Endothelial cell of umbilical vein (primary cell): ENCODE data around the gene CAPG. TPM values are rescaled to one million over a fixed set of nuclear protein-coding genes. Genes with fewer than 3 reads are reported as not detected.
A peak's percentile ranks its signal among the peaks of the same experiment; 100 is the strongest.

Source experiments
- Bru-seq: library from RNA; stranded (reverse); fragments of 400-500 nt; gene quantifications from one replicate; lab custom pipeline; 2021; lab: Mats Ljungman, UMichigan
- BruChase-seq, 2 experiments: library from RNA; stranded (reverse); fragments of 400-500 nt; gene quantifications; one replicate each; lab custom pipeline; 2021; lab: Mats Ljungman, UMichigan
- BruUV-seq: library from RNA; stranded (reverse); fragments of 400-500 nt; replicated peaks from 2 replicates; lab custom pipeline; 2021; lab: Mats Ljungman, UMichigan
- CTCF ChIA-PET: fragments of 300-600, 350-600 bp; sonication (Branson Sonifier 250); formaldehyde crosslinking; loops from one replicate; lab custom pipeline; 2021; ENCODE audit warnings: antibody characterized with exemption, inconsistent platforms; lab: Charles Lee
- POLR2A ChIA-PET: fragments of 300-600, 350-600 bp; sonication (Branson Sonifier 250); formaldehyde crosslinking; loops from one replicate; lab custom pipeline; 2021; ENCODE audit warnings: antibody characterized with exemption, inconsistent platforms; lab: Charles Lee
- DNase-seq: peaks from one replicate; pipeline ENCODE4 v3.0.0-alpha.2; 2011; ENCODE audit warnings: low read depth, low spot score
- FAIRE-seq: peaks from 2 replicates; lab custom pipeline; 2011; peaks lifted over from hg19 to GRCh38; lab: Jason Lieb, UNC
- H2AFZ ChIP-seq: 2 replicates; pipeline ENCODE4 v1.6.0; 2012; ENCODE audit warnings: low read depth, low read length, control low read depth, inconsistent platforms
- H3K27ac ChIP-seq: 2 replicates; pipeline ENCODE4 v1.5.1; 2011; ENCODE audit warnings: low read depth, mild to moderate bottlenecking, control low read depth, low read length, moderate library complexity; ENCODE audit not compliant: insufficient read depth
- H3K27me3 ChIP-seq, 2 experiments: 2 replicates each; pipeline versions ENCODE4 v1.6.0 to v1.6.1; 2011; ENCODE audit warnings: low read length in 2 of 2, mixed read lengths in 1 of 2; ENCODE audit not compliant: control insufficient read depth in 2 of 2, insufficient read depth in 2 of 2
- H3K36me3 ChIP-seq, 2 experiments: 2 replicates in 1 of 2; 3 replicates in 1 of 2; pipeline ENCODE4 v1.5.1; 2011; ENCODE audit warnings: low read length in 2 of 2, mild to moderate bottlenecking in 1 of 2, moderate library complexity in 1 of 2; ENCODE audit not compliant: control insufficient read depth in 2 of 2, insufficient read depth in 2 of 2; ENCODE audit errors: extremely low read depth in 1 of 2
- H3K4me1 ChIP-seq: 3 replicates; pipeline ENCODE4 v1.5.1; 2011; ENCODE audit warnings: mild to moderate bottlenecking, low read length; ENCODE audit not compliant: control insufficient read depth, insufficient read depth; ENCODE audit errors: extremely low read depth
- H3K4me2 ChIP-seq: 2 replicates; pipeline ENCODE4 v1.6.1; 2011; ENCODE audit warnings: low read length, control low read depth, mixed read lengths; ENCODE audit not compliant: insufficient read depth
- H3K4me3 ChIP-seq, 3 experiments: fragments of 200-600 bp in 1 of 3; sonication (generic), shearing (Covaris generic) in 1 of 3; replicated peaks in 1 of 3; 2 replicates each; pipeline ENCODE4 v1.5.1; 2011 to 2016; ENCODE audit warnings: control low read depth in 3 of 3, low read length in 3 of 3, mild to moderate bottlenecking in 2 of 3, inconsistent platforms in 1 of 3, low read depth in 1 of 3, moderate library complexity in 1 of 3; ENCODE audit not compliant: insufficient read depth in 1 of 3
- H3K79me2 ChIP-seq: 2 replicates; pipeline ENCODE4 v1.6.0; 2012; ENCODE audit warnings: low read length, inconsistent platforms; ENCODE audit not compliant: control insufficient read depth, insufficient read depth
- H3K9ac ChIP-seq: replicated peaks from 2 replicates; pipeline ENCODE3; 2011; ENCODE audit warnings: low read length, control low read depth; ENCODE audit not compliant: insufficient read depth; ENCODE audit errors: extremely low read depth
- H3K9me1 ChIP-seq: replicated peaks from 3 replicates; pipeline ENCODE4 v1.6.0; 2011; ENCODE audit warnings: mild to moderate bottlenecking, low read length; ENCODE audit not compliant: control insufficient read depth, insufficient read depth; ENCODE audit errors: extremely low read depth
- H3K9me3 ChIP-seq: replicated peaks from 2 replicates; pipeline ENCODE4 v1.5.1; 2012; ENCODE audit warnings: low read length, inconsistent platforms; ENCODE audit not compliant: control insufficient read depth, insufficient read depth
- H4K20me1 ChIP-seq: replicated peaks from 2 replicates; pipeline ENCODE3; 2011; ENCODE audit warnings: mild to moderate bottlenecking, low read length; ENCODE audit not compliant: control insufficient read depth, insufficient read depth; ENCODE audit errors: extremely low read depth
- EZH2 ChIP-seq: IDR thresholded peaks from 2 replicates; pipeline ENCODE4 v1.6.1; 2012; ENCODE audit warnings: borderline replicate concordance, low read depth, mild to moderate bottlenecking, moderate library complexity, low read length, inconsistent platforms; ENCODE audit not compliant: severe bottlenecking
- FOS ChIP-seq: IDR thresholded peaks from 2 replicates; pipeline ENCODE4 v1.6.1; 2011; ENCODE audit warnings: mild to moderate bottlenecking, low read length, moderate library complexity, borderline replicate concordance; ENCODE audit not compliant: insufficient read depth
- GATA2 ChIP-seq: IDR thresholded peaks from 2 replicates; pipeline ENCODE4 v1.7.0; 2011; ENCODE audit warnings: low read depth, mild to moderate bottlenecking, moderate library complexity, mixed read lengths, low read length; ENCODE audit not compliant: insufficient read length, insufficient read depth
- JUN ChIP-seq: IDR thresholded peaks from 2 replicates; pipeline ENCODE4 v1.6.1; 2011; ENCODE audit warnings: borderline replicate concordance, low read depth; ENCODE audit not compliant: insufficient read length, insufficient read depth
- MYC ChIP-seq: IDR thresholded peaks from one replicate; pipeline ENCODE4 v1.6.1; 2011; ENCODE audit warnings: mild to moderate bottlenecking, low read depth, low read length
- POLR2A ChIP-seq: IDR thresholded peaks from 2 replicates; pipeline ENCODE4 v1.6.1; 2012; ENCODE audit warnings: low read depth, mild to moderate bottlenecking, control low read depth, low read length
- POLR2AphosphoS5 ChIP-seq: IDR thresholded peaks from 2 replicates; pipeline ENCODE4 v1.6.1; 2012; ENCODE audit warnings: low read depth, mild to moderate bottlenecking, control low read depth, low read length, moderate library complexity; ENCODE audit not compliant: insufficient read depth
- dilution Hi-C: fragments of 300-500 bp; cut with MboI; formaldehyde crosslinking; loops from one replicate; pipeline ENCODE4 v1.15.0; 2019; ENCODE audit warnings: low sequenced_read_pairs; ENCODE audit not compliant: extremely low pct_ligation_motif_present
- intact Hi-C: fragments of 100-400 bp; cut with micrococcal nuclease; formaldehyde crosslinking; loops from one replicate; pipeline ENCODE4 v1.10.0; 2022
- long read RNA-seq: library from polyadenylated mRNA; stranded (forward); transcript quantifications from one replicate; pipeline ENCODE4 v2.0.0, GENCODE V29; 2021
- polyA minus RNA-seq, 3 experiments: library from RNA; depleted of rRNA, polyadenylated mRNA; stranded (reverse); fragments of >200 nt; gene quantifications; 1 replicate in 1 of 3; 2 replicates in 2 of 3; pipeline ENCODE4 v1.2.3, GENCODE V29; 2011
- polyA plus RNA-seq, 4 experiments: library from polyadenylated mRNA; depleted of rRNA in 3 of 4; stranded (reverse) in 3 of 4; unstranded in 1 of 4; fragments of >200 nt; gene quantifications; 2 replicates each; pipeline versions ENCODE4 v1.2.1 to v1.2.3, GENCODE V29; 2011 to 2012; ENCODE audit warnings: missing spikeins in 1 of 4
- total RNA-seq: library from RNA; stranded (reverse); gene quantifications from 2 replicates; pipeline ENCODE4 v1.2.3, GENCODE V29; 2021
- TF ChIP-seq, protein P1 (sequence below): IDR thresholded peaks from 2 replicates; pipeline ENCODE4 v1.6.1; 2011; ENCODE audit not compliant: insufficient read depth, insufficient read length
- TF ChIP-seq, protein P2 (sequence below), 2 donors: IDR thresholded peaks; 1 replicate in 1 of 2; 2 replicates in 1 of 2; pipeline ENCODE4 v1.5.1; 2011; ENCODE audit warnings: low read length in 2 of 2, mild to moderate bottlenecking in 2 of 2, moderate library complexity in 2 of 2, control low read depth in 1 of 2, inconsistent platforms in 1 of 2, low read depth in 1 of 2; ENCODE audit not compliant: insufficient read depth in 1 of 2; ENCODE audit errors: extremely low read depth in 1 of 2

CAPG gene, protein sequence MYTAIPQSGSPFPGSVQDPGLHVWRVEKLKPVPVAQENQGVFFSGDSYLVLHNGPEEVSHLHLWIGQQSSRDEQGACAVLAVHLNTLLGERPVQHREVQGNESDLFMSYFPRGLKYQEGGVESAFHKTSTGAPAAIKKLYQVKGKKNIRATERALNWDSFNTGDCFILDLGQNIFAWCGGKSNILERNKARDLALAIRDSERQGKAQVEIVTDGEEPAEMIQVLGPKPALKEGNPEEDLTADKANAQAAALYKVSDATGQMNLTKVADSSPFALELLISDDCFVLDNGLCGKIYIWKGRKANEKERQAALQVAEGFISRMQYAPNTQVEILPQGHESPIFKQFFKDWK
- total RNA-seq (103 and 115 TPM in 2 replicates), polyA plus RNA-seq (104 and 107 TPM in 2 replicates), polyA minus RNA-seq (40.0 and 59.8 TPM in 2 replicates), Bru-seq, nascent RNA (percentile 49 among the genes with signal in this experiment), BruChase-seq, experiment 1, labeled RNA remaining after a 6-hour chase (percentile 47 among the genes with signal in this experiment), BruChase-seq, experiment 2, labeled RNA remaining after a 2-hour chase (percentile 38 among the genes with signal in this experiment)
- 93.8 and 122 TPM in 2 replicates for polyA plus RNA-seq (2011; cell fraction: cytosol; rRNA removed)
- polyA plus RNA-seq (2011; cell fraction: nucleus; rRNA removed), result 56.5 and 66.5 TPM in 2 replicates
- 175 and 239 TPM in 2 replicates for polyA plus RNA-seq (2012)
- 82.9 TPM for polyA minus RNA-seq (2011; cell fraction: cytosol; rRNA and poly(A)+ RNA removed)
- polyA minus RNA-seq (2011; cell fraction: nucleus; rRNA and poly(A)+ RNA removed), result 11.3 and 15.3 TPM in 2 replicates
- long read RNA-seq, transcript CAPG-204 (10 exons, 1,151 nt), result major isoform, 187 of 224 reads
- long read RNA-seq, partial matches to known transcripts, result 20 of 224 reads
- long read RNA-seq, other reads (novel, unspliced or antisense), result 15 of 224 reads

DNA sequence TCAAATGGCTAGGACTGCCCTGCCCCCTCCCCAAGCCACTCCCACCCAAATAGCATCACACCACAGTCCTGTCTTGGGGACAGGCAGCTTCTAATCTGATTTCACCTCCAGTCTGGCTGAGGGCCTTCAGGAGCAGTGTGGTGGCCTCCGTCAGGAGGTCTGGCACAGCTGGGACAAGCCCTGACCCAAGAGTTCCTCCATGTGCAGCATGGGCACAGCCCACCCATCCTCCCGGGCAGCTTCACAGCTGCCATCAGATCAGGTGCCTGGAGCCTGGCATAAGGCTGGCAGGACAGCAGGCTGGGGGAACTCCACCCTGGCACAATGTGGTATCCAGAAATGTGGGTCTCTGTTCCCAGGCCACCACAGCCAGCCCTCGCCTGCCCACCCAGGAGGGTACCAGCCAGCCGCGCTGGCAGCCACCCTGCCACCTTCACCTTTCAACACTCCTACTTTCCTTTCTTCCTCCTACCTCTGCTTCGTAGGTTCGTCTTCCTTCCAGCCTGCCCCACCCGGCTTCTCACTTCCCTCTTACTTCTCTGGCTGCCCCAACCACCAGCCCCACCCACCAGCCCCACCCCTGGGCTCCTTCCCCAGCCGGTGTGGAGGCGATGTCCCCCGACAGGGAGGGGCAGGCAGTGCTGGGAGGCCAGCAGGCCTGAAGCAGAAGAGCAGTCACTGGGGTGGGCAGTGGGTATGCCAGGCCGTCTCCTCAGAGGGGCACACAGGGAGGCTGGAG is at the start of gene CAPG:
Gene CAPG, minus strand, starts transcription at position 522 of the 739 bp plus-strand sequence. CDS start 8,221 bp downstream, outside the sequence.
- Histone ChIP-seq H3K4me1 (peaks cover 14% of the 10 kb centered on the region), H2AFZ (no peak within 1 kb of the TSS), H3K4me3 (no peak within 1 kb of the TSS), H3K4me2 (no peak within 1 kb of the TSS), H3K27ac (no peak within 1 kb of the TSS), H3K9ac (no peak within 1 kb of the TSS), H3K79me2 (no peaks in the 10 kb centered on the region), H4K20me1 (no peaks in the 10 kb centered on the region), H3K9me3 (no peaks in the 10 kb centered on the region), H3K9me1 (no peaks in the 10 kb centered on the region), H3K36me3 (no peaks in the 10 kb centered on the region), H3K27me3 (no peaks in the 10 kb centered on the region)
- DNase-seq, result no peak
- ChIA-PET POLR2A (no interaction called here), CTCF (no interaction called here)
- TF ChIP-seq FOS, result no peak
- TF ChIP-seq POLR2AphosphoS5, result no peak
- no peak for TF ChIP-seq GATA2
- TF ChIP-seq, protein P1, sequence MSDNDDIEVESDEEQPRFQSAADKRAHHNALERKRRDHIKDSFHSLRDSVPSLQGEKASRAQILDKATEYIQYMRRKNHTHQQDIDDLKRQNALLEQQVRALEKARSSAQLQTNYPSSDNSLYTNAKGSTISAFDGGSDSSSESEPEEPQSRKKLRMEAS, result no peak
- no peak for TF ChIP-seq MYC
- TF ChIP-seq POLR2A, result no peak
- no peak for TF ChIP-seq EZH2
- TF ChIP-seq, protein P2, sequence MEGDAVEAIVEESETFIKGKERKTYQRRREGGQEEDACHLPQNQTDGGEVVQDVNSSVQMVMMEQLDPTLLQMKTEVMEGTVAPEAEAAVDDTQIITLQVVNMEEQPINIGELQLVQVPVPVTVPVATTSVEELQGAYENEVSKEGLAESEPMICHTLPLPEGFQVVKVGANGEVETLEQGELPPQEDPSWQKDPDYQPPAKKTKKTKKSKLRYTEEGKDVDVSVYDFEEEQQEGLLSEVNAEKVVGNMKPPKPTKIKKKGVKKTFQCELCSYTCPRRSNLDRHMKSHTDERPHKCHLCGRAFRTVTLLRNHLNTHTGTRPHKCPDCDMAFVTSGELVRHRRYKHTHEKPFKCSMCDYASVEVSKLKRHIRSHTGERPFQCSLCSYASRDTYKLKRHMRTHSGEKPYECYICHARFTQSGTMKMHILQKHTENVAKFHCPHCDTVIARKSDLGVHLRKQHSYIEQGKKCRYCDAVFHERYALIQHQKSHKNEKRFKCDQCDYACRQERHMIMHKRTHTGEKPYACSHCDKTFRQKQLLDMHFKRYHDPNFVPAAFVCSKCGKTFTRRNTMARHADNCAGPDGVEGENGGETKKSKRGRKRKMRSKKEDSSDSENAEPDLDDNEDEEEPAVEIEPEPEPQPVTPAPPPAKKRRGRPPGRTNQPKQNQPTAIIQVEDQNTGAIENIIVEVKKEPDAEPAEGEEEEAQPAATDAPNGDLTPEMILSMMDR (IDR thresholded peaks at IDR 0.05; ENCODE audit: extremely low read depth in 1 of 2, insufficient read depth in 1 of 2, low read depth in 1 of 2, low read length in 2 of 2), result no peak
- no peak for TF ChIP-seq JUN
- dilution Hi-C loops, result no loop called here
- no peak for FAIRE-seq
- intact Hi-C loops, result no loop called here
- BruUV-seq, result no TSS peak
